HEK293 (cell line): ENCODE results near the gene TMEM145.
A peak's percentile ranks its signal among the peaks of the same experiment; 100 is the strongest.

Experiments
- EGR2 ChIP-seq: fragments of 450-650 bp; formaldehyde crosslinking; IDR thresholded peaks from 2 replicates; pipeline ENCODE4 v1.5.1; 2016; ENCODE audit warnings: low read depth, missing biosample characterization, missing genetic modification characterization
- FEZF1 ChIP-seq: fragments of 450-650 bp; formaldehyde crosslinking; IDR thresholded peaks from 2 replicates; pipeline ENCODE4 v1.5.1; 2016; ENCODE audit warnings: missing biosample characterization, missing genetic modification characterization
- KLF10 ChIP-seq: fragments of 450-650 bp; IDR thresholded peaks from 2 replicates; pipeline ENCODE4 v1.5.1; 2018; ENCODE audit warnings: missing biosample characterization, mild to moderate bottlenecking, missing genetic modification characterization
- KLF17 ChIP-seq: fragments of 450-650 bp; formaldehyde crosslinking; IDR thresholded peaks from 2 replicates; pipeline ENCODE4 v1.5.1; 2016; ENCODE audit warnings: missing biosample characterization, missing genetic modification characterization
- MZF1 ChIP-seq: fragments of 450-650 bp; formaldehyde crosslinking; IDR thresholded peaks from 2 replicates; pipeline ENCODE4 v1.5.1; 2017; ENCODE audit warnings: missing biosample characterization, missing genetic modification characterization, borderline replicate concordance
- PRDM2 ChIP-seq: fragments of 450-650 bp; formaldehyde crosslinking; IDR thresholded peaks from 2 replicates; pipeline ENCODE4 v1.5.1; 2016; ENCODE audit warnings: missing biosample characterization, missing genetic modification characterization, borderline replicate concordance
- PRDM4 ChIP-seq: fragments of 450-650 bp; formaldehyde crosslinking; IDR thresholded peaks from 2 replicates; pipeline ENCODE4 v1.5.1; 2017; ENCODE audit warnings: missing biosample characterization, missing genetic modification characterization
- RBAK ChIP-seq: fragments of 450-650 bp; formaldehyde crosslinking; IDR thresholded peaks from 2 replicates; pipeline ENCODE4 v1.5.1; 2016; ENCODE audit warnings: missing biosample characterization, missing genetic modification characterization
- SCRT1 ChIP-seq: fragments of 450-650 bp; formaldehyde crosslinking; IDR thresholded peaks from 2 replicates; pipeline ENCODE4 v1.5.1; 2016; ENCODE audit warnings: missing biosample characterization, missing genetic modification characterization, borderline replicate concordance
- SP2 ChIP-seq: fragments of 450-650 bp; formaldehyde crosslinking; IDR thresholded peaks from 2 replicates; pipeline ENCODE4 v1.5.1; 2016; ENCODE audit warnings: missing biosample characterization, missing genetic modification characterization
- SP3 ChIP-seq: fragments of 450-650 bp; formaldehyde crosslinking; IDR thresholded peaks from 2 replicates; pipeline ENCODE4 v1.5.1; 2016; ENCODE audit warnings: missing biosample characterization, missing genetic modification characterization
- SP7 ChIP-seq: fragments of 450-650 bp; formaldehyde crosslinking; IDR thresholded peaks from 2 replicates; pipeline ENCODE4 v1.5.1; 2016; ENCODE audit warnings: missing biosample characterization, missing genetic modification characterization
- TRIM28 ChIP-seq: IDR thresholded peaks from 2 replicates; pipeline ENCODE4 v1.6.1; 2011; ENCODE audit warnings: low read length, control low read depth, borderline replicate concordance
- ZFP41 ChIP-seq: fragments of 450-650 bp; formaldehyde crosslinking; IDR thresholded peaks from 2 replicates; pipeline ENCODE4 v1.5.1; 2016; ENCODE audit warnings: missing biosample characterization, missing genetic modification characterization, borderline replicate concordance
- ZNF155 ChIP-seq: fragments of 450-650 bp; formaldehyde crosslinking; IDR thresholded peaks from 2 replicates; pipeline ENCODE4 v1.5.1; 2016; ENCODE audit warnings: missing biosample characterization, missing genetic modification characterization
- ZNF157 ChIP-seq: fragments of 450-650 bp; formaldehyde crosslinking; IDR thresholded peaks from 2 replicates; pipeline ENCODE4 v1.5.1; 2016; ENCODE audit warnings: missing biosample characterization, missing genetic modification characterization
- ZNF174 ChIP-seq: fragments of 450-650 bp; formaldehyde crosslinking; IDR thresholded peaks from 2 replicates; pipeline ENCODE4 v1.5.0; 2017; ENCODE audit warnings: missing biosample characterization, mild to moderate bottlenecking, missing genetic modification characterization
- ZNF223 ChIP-seq: fragments of 450-650 bp; formaldehyde crosslinking; IDR thresholded peaks from 2 replicates; pipeline ENCODE4 v1.5.1; 2016; ENCODE audit warnings: missing biosample characterization, missing genetic modification characterization
- ZNF24 ChIP-seq: fragments of 450-650 bp; formaldehyde crosslinking; IDR thresholded peaks from 2 replicates; pipeline ENCODE4 v1.5.1; 2016; ENCODE audit warnings: missing biosample characterization, missing genetic modification characterization
- ZNF292 ChIP-seq: fragments of 450-650 bp; formaldehyde crosslinking; IDR thresholded peaks from 2 replicates; pipeline ENCODE4 v1.5.1; 2016; ENCODE audit warnings: low read depth, missing biosample characterization, missing genetic modification characterization, borderline replicate concordance
- ZNF302 ChIP-seq: fragments of 450-650 bp; formaldehyde crosslinking; IDR thresholded peaks from 2 replicates; pipeline ENCODE4 v1.5.1; 2016; ENCODE audit warnings: missing biosample characterization, missing genetic modification characterization, low read depth
- ZNF341 ChIP-seq: fragments of 450-650 bp; formaldehyde crosslinking; IDR thresholded peaks from 2 replicates; pipeline ENCODE4; 2016; ENCODE audit warnings: low read depth, missing biosample characterization, missing genetic modification characterization
- ZNF366 ChIP-seq: fragments of 450-650 bp; formaldehyde crosslinking; conservative IDR thresholded peaks from 2 replicates; pipeline ENCODE4 v1.5.1; 2016; ENCODE audit warnings: missing biosample characterization, missing genetic modification characterization
- ZNF521 ChIP-seq: fragments of 450-650 bp; formaldehyde crosslinking; IDR thresholded peaks from 2 replicates; pipeline ENCODE4 v1.5.1; 2017; ENCODE audit warnings: missing biosample characterization, mild to moderate bottlenecking, missing genetic modification characterization
- ZNF544 ChIP-seq: fragments of 450-650 bp; formaldehyde crosslinking; IDR thresholded peaks from 2 replicates; pipeline ENCODE4 v1.5.0; 2017; ENCODE audit warnings: missing biosample characterization, missing genetic modification characterization
- ZNF654 ChIP-seq: fragments of 450-650 bp; formaldehyde crosslinking; IDR thresholded peaks from 2 replicates; pipeline ENCODE4 v1.5.1; 2016; ENCODE audit warnings: low read depth, missing biosample characterization, missing genetic modification characterization
- ZNF664 ChIP-seq: fragments of 450-650 bp; formaldehyde crosslinking; IDR thresholded peaks from 2 replicates; pipeline ENCODE4 v1.5.1; 2016; ENCODE audit warnings: missing biosample characterization, missing genetic modification characterization
- ZNF704 ChIP-seq: fragments of 450-650 bp; formaldehyde crosslinking; IDR thresholded peaks from 2 replicates; pipeline ENCODE4 v1.5.1; 2016; ENCODE audit warnings: missing biosample characterization, missing genetic modification characterization
- ZNF76 ChIP-seq: fragments of 450-650 bp; formaldehyde crosslinking; IDR thresholded peaks from 2 replicates; pipeline ENCODE4; 2016; ENCODE audit warnings: low read depth, missing biosample characterization, missing genetic modification characterization, borderline replicate concordance
- ZSCAN5A ChIP-seq: fragments of 450-650 bp; formaldehyde crosslinking; IDR thresholded peaks from 2 replicates; pipeline ENCODE4 v1.5.1; 2016; ENCODE audit warnings: missing biosample characterization, missing genetic modification characterization

The TMEM145 gene

GRCh38 chr19:42270346-42271044 is 42.6 kb upstream of the TMEM145 start (continued):
- no peak for TF ChIP-seq TRIM28
- TF ChIP-seq KLF17 (tag by site-specific recombination), result no peak
- TF ChIP-seq ZNF704 (tag by site-specific recombination), result no peak
- no peak for TF ChIP-seq ZNF521
- TF ChIP-seq RBAK, result no peak
- no peak for TF ChIP-seq ZNF544 (tag by site-specific recombination)
- no peak for TF ChIP-seq ZNF174
- no peak for TF ChIP-seq ZNF302 (tag by site-specific recombination)
- no peak for TF ChIP-seq ZNF157 (tag by site-specific recombination)
- no peak for TF ChIP-seq ZNF223 (tag by site-specific recombination)
- TF ChIP-seq ZNF292 (tag by site-specific recombination), result no peak
- TF ChIP-seq ZNF24, result no peak
- no peak for TF ChIP-seq KLF10 (tag by site-specific recombination)
- peak; percentile 42 for TF ChIP-seq SP2 (tag by site-specific recombination)
- no peak for TF ChIP-seq ZNF341
- TF ChIP-seq ZNF366 (tag by site-specific recombination), result no peak
- no peak for TF ChIP-seq ZNF664 (tag by site-specific recombination)
- no peak for TF ChIP-seq EGR2 (tag by site-specific recombination)
- no peak for TF ChIP-seq ZNF155 (tag by site-specific recombination)
- no peak for TF ChIP-seq ZNF654 (tag by site-specific recombination)
- no peak for TF ChIP-seq ZSCAN5A
- TF ChIP-seq SP3 (tag by site-specific recombination), result peak; percentile 30
- no peak for TF ChIP-seq ZFP41 (tag by site-specific recombination)
- TF ChIP-seq FEZF1 (tag by site-specific recombination), result no peak
- no peak; the same call in 1 of the 2 replicates for TF ChIP-seq SP7 (tag by site-specific recombination)
- no peak for TF ChIP-seq ZNF76 (tag by site-specific recombination)
- TF ChIP-seq PRDM4, result no peak
- no peak for TF ChIP-seq MZF1
- TF ChIP-seq SCRT1 (tag by site-specific recombination), result no peak
- TF ChIP-seq PRDM2, result no peak
